Hematopoietic multipotent progenitor cell treated with erythropoietin and hydrocortisone succinate and interleukin-3 and kit ligand, for 8 days (in vitro differentiated cells): Measurements from ENCODE around the gene CUL9.

Experiments
- DNase-seq: peaks from one replicate; pipeline ENCODE4 v3.0.0-alpha.2; 2015

CUL9 gene

DNA sequence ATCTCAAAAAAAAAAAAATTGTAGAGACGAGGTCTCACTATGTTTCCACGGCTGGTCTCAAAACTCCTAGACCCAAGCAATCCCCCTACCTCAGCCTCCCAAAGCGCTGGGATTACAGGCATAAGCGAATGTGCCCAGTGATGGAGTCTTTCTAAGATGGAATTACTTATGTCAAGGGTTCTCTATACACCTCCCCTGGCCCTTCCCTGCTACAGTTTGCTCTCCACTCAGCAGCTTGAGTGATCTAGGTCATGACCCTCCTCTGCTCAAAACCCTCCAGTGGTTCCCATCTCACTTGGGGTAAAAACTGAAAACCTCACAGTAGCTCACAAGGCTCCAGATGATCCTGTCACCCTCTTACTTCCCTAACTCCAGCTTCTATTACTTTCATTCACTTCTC is 49.1 kb downstream of the CUL9 start:
- no peak for DNase-seq

- no peak for DNase-seq
These were observed 49.9 kb downstream of the CUL9 start for GRCh38 chr6:43231735-43232450.

DNA sequence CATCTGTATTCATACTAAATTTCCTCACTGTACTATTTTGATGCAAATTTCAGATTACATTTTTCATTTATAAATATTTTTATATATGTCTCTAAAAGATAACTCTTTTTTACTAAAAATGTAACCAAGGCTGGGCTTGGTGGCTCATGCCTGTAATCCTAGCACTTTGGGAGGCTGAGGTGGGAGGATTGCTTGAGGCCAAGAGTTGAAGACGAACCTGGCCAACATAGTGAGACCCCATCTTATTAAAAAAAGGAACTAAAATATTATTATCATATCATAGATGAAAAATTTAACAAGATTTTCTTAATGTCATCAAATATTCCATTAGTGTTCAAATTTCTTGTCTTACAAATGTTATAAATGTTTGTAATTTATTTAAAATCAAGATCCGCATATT is 53.8 kb downstream of the CUL9 start:
- no peak for DNase-seq

DNA sequence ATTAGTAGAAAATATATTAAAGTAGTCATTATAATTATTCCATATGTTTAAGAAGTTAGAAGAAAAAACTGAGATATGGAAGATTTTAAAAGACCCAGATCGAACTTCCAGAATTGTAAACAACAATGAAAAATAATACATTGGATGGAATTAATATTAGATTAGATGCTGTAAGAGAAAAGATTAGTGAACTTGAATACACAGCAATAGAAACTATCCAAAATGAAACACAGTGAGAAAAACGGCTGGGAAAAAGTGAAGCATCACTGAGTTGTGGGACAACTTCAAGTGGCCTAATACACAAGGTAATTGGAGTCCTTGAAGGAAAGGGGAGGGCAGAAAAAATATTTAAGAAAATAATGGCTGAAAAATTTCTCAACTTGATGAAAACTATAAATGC is 57.1 kb downstream of the CUL9 start:
- DNase-seq, result no peak

DNA sequence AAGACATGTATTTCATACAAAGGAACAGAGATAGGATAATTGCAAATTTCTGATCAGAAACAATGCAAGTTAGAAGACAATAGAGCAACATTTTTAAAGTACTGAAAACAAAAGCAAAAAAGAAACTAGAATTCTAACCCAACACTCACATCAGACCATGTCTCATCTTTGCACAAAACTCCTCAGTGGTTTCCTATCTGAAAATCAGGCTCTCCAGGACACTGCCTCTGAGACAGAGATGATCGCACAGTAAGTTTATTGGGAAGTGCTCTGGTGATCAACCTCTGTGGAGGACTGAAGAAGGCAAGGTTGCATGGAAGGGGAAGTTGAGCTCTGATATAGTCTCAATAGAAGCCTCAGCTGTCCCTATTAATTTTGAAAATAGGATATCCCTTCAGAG is 59.0 kb downstream of the CUL9 start:
- DNase-seq, result no peak

DNA sequence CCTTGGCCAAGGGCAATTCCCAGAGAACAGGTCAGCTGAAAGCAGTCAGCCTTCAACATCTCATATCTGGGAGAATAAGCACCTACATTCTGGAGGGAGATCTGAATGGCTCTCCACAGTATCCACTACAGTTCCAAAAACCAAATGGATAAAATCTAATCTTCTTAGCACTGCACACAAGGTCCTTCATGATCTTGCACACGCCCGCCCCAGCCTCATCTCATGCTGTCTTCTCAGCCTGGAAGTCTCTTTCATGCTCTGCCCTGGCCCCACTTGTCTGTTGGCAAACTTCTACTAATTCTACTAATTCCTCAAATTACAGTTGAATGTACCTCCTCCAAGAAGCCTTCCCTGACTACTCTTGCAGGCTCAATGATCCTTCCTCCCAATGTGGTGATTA is 59.5 kb downstream of the CUL9 start:
- DNase-seq, result peak; percentile 69

DNA sequence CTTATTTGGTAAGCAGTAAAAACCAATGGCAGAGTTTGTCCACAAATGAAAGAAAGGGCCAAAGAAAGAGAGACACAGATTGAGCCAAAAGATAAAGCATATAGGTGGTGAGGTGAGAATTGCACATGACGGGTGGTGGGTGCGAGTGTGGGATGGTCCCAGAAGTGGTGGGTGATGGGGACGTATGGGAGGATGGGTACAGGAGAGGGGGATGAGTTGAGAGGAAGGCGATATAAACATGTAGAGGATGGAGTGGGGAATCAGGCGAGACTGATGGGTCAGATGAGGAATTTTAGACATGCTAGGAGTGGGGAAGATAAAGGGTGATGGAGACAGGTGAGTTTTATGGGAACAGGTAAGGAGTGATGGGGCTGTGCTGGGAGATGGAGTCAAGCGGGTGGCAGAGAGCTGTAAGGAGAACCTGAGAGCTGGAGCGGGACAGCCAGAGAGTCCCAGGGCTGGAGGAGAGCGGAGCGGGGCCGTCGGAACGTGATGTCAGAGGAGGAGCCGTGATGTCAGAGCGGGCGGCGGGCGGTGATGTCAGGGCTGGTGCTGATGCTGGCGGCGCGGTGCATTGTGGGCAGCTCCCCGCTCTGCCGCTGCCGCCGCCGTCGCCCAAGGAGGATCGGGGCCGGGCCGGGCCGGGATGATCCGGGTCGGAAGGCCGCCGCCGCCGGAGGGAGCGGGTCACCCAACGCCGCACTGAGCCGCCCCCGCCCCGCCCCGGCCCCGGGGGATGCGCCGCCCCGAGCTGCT is 61.1 kb downstream of the CUL9 start, which contains the start of gene TTBK1:
Gene TTBK1, plus strand, starts transcription at position 574 of the 756 bp plus-strand sequence. CDS start 3,180 bp downstream, outside the sequence.
- DNase-seq, result no peak

- no peak for DNase-seq
These were observed 61.8 kb downstream of the CUL9 start for GRCh38 chr6:43243664-43244321.

DNA sequence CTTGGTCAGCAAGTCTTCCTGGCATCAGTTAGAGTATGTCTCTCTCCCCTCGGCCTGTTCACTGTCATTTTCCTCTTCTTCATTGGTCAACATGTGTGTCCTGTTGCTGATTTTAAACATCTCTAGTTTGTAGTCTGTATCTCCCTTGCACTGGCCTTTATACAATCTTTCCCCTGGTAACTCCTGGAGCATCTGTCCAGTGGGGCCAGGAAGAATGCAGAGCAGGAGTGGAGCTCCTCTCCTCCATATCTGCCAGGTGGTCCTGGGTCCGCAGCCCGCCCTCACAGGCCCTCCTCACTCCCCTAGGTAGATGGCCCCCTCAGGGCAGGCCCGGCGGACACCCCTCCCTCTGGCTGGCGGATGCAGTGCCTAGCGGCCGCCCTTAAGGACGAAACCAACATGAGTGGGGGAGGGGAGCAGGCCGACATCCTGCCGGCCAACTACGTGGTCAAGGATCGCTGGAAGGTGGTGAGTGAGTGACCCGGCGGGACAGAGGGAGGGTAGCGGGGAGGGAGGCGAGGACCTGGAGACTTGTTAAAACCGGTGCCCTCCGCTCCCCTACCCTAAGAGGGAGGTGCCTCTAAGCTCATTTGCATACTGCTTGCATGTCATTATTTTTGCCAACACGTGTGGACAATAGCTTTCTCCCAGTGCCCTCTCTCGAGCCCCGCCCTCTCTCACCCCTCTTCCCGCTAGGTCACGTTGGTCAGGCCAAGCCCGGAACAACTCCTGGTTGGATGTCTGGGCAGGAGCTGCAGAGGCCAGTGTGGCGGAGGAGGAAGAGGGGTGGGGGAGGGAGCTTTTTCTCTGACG is 64.5 kb downstream of the CUL9 start:
- DNase-seq, result peak; percentile 74

- peak; percentile 79 for DNase-seq
These were observed 65.4 kb downstream of the CUL9 start for GRCh38 chr6:43247114-43247999.

DNA sequence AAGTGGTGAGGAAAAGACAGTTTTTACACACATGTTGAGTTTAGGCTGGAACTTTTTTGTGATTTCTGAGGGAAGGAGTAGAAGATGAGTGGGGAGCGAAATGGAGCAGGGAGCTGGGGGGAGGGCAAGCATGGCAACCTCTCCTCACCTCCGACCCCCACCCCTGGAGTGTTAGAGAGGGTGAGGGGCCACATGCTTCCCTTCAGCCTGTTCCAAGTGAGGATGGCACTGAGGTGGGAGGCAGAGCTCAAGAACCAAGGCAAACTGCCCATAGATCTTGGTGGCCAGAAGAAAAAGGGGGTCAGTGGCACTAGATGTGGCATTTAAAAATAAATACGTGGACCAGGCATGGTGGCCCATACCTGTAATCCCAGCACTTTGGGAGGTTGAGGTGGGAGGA is 66.1 kb downstream of the CUL9 start:
- no peak for DNase-seq

DNA sequence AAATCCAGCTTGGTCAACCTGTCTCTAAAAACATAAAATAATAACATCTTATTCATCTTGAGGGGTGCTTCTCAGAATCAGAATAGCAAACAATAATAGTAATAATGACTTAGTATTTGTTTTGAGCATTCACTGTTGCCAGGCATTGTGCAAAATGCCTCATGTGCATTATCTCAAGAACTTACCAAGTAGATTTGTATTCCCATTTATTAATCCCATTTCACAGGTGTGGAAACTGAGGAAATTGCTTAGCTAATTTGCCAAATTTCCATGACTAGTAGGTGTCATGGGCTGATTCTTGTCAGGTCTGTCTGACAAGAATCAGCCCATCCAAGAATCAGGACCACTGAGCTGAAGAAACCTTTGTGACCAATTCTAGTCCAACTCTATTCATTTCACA is 66.8 kb downstream of the CUL9 start:
- DNase-seq, result no peak

GRCh38 chr6:43250992-43251373 is 69.0 kb downstream of the CUL9 start:
- DNase-seq, result no peak

DNA sequence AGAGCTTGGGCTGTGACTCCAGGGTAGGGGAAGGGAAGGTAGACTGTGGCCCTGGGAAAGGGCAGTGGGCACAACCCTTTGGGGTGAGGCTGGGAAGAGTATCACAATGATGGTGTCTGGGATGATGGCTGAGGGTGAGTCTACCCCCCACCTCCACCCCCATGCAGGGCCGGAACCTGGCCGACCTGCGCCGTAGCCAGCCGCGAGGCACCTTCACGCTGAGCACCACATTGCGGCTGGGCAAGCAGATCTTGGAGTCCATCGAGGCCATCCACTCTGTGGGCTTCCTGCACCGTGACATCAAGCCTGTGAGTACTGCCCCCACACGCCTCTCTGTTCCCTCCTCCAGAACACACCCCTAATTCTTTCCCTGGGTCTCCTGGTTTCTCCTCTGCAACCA is 71.4 kb downstream of the CUL9 start:
- DNase-seq, result no peak

DNA sequence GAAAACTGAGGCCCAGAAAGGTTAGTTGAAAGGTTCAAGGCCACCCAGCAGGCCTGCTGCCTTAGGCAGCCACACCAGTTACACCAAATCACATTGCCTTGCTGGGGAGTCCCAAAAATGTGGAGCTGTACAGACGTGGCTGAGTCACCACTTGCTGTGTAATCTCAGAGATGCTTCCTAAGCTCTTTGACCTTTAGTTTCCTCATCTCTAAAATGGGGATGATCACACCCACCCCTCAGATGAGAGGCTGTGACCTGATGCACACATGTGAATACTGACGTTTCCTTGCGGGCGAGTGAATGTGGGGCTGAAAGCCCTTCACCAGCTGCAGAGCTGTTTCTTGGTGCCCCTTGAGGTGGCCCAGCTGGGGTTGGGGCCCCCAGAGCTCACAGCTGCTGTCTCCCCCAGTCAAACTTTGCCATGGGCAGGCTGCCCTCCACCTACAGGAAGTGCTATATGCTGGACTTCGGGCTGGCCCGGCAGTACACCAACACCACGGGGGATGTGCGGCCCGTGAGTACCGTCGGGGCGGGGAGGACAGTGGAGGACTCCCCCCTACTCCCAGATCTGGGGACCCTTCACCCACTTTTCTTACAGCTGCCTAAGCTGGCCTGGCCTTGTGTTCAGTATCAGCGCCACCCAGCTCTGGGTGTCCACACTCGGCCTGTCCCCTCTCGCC is 72.3 kb downstream of the CUL9 start:
- no peak for DNase-seq

DNA sequence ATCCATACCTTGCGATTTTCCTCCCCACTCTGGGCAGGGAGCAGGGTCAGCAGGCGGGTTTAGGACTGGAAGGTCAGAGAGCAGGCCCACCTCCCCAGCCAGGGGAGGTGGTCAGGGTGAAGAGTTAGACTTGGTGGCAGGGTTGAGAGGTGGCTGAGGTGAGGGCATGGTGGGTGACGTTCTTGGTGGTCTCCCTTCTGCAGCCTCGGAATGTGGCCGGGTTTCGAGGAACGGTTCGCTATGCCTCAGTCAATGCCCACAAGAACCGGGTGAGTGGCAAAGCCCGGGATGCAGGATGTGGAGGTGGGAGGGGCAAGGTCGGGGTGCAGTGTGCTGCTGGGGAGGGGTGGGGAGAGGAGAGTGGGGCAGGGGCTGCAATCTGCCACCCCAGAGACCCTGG is 72.8 kb downstream of the CUL9 start:
- no peak for DNase-seq

- no peak for DNase-seq
These were observed 73.5 kb downstream of the CUL9 start for GRCh38 chr6:43255408-43256054.

- DNase-seq, result no peak
These were observed 74.8 kb downstream of the CUL9 start for GRCh38 chr6:43256670-43257366.

DNA sequence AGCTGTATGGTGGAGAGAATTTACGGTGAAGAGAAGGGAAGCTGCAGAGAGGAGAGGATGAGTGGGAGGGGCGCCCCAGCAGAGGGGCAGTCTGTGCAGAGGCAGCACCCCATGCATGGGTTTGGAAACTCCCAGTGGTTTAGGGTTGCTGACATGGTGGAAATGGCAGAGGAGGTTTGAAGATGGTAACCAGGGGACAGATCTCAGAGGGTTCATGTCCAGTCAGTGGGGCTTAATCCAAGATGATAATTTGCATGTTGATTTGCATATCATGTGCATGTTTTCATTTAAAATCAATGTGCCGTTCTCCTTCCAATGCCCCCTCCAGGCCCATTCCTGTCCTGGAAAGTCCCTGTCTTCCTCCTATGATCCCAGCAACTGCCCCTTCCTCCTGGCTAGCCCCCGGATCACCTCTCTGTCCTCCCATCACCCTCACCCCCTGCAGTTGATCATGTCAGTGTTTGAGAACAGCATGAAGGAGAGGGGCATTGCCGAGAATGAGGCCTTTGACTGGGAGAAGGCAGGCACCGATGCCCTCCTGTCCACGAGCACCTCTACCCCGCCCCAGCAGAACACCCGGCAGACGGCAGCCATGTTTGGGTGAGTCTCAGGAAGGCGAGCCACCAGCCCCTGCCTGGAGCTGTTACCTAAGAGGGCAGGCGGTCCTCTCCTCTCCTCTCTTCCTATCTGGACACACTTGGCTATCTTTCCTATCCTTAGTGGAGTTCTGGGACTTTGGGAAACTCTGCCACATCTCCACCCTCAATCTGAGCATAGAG is 75.6 kb downstream of the CUL9 start:
- DNase-seq, result no peak
